ENCODE measurements around the gene KLHL25. TPM values are rescaled to one million over a fixed set of nuclear protein-coding genes. Genes with fewer than 3 reads are reported as not detected.
A peak's percentile ranks its signal among the peaks of the same experiment; 100 is the strongest.

The KLHL25 gene
- total and polyA plus RNA-seq, 4 donors = 2.3 to 34.2 (median 11.4) TPM

GRCh38 chr15:85778107-85778776, 16.5 kb downstream of the KLHL25 start:
- no peak for DNase-seq (ENCODE audit: low spot score)
- H3K36me3 ChIP-seq (ENCODE audit: control insufficient read depth in 4 of 4, insufficient read depth in 3 of 4, low read depth in 1 of 4, low read length in 3 of 4) = no peaks in the 10 kb centered on the region
- peak overlapping the region in 1 of 3 donors; percentile 40 for H3K4me3 ChIP-seq (ENCODE audit: low read depth in 1 of 3, low read length in 3 of 3)
- WGBS = 80% methylated on average over 10 of the region's 10 CpGs
- H3K27me3 ChIP-seq (ENCODE audit: control insufficient read depth in 4 of 4, insufficient read depth in 4 of 4, low read length in 3 of 4) = no peaks in the 10 kb centered on the region
- peak overlapping the region; percentile 21 to 48 for H3K27ac ChIP-seq (ENCODE audit: low read depth in 1 of 2, low read length in 2 of 2)
- H3K9me3 ChIP-seq (ENCODE audit: control insufficient read depth in 4 of 4, low read length in 3 of 4) = no peaks in the 10 kb centered on the region
- peak in 1 of 2 donors; percentile 16 for TF ChIP-seq HNF4A (conservative IDR thresholded peaks at IDR 0.05)
- TF ChIP-seq REST (IDR thresholded peaks at IDR 0.05) = peak; percentile 26
- peak; percentile 17 to 23 for TF ChIP-seq RXRA (IDR thresholded peaks at IDR 0.05)
- TF ChIP-seq FOXA1 (IDR thresholded peaks at IDR 0.05) = no peak
- H3K4me1 ChIP-seq (ENCODE audit: control insufficient read depth in 4 of 4, insufficient read depth in 4 of 4, low read length in 3 of 4) = peaks cover 15 to 43% (median 22%) of the 10 kb centered on the region in 4 donors
- H3K9ac ChIP-seq (ENCODE audit: low read depth in 1 of 2, low read length in 2 of 2) = no peak overlapping the region

GRCh38 chr15:85777250-85778106, 17.2 kb downstream of the KLHL25 start:
- WGBS = 76% methylated on average over 18 of the region's 18 CpGs
- Histone ChIP-seq H3K4me1 (ENCODE audit: control insufficient read depth in 4 of 4, insufficient read depth in 4 of 4, low read length in 3 of 4) (peaks cover 15 to 50% (median 26%) of the 10 kb centered on the region in 4 donors), H3K27me3 (ENCODE audit: control insufficient read depth in 4 of 4, insufficient read depth in 4 of 4, low read length in 3 of 4) (no peaks in the 10 kb centered on the region), H3K36me3 (ENCODE audit: control insufficient read depth in 4 of 4, insufficient read depth in 3 of 4, low read depth in 1 of 4, low read length in 3 of 4) (no peaks in the 10 kb centered on the region), H3K9me3 (ENCODE audit: control insufficient read depth in 4 of 4, low read length in 3 of 4) (no peaks in the 10 kb centered on the region), H3K27ac (ENCODE audit: low read depth in 1 of 2, low read length in 2 of 2) (peak overlapping the region; percentile 21 to 48), H3K9ac (ENCODE audit: low read depth in 1 of 2, low read length in 2 of 2) (no peak overlapping the region), H3K4me3 (ENCODE audit: low read depth in 1 of 3, low read length in 3 of 3) (peak overlapping the region in 1 of 3 donors; percentile 40)
- no peak for DNase-seq (ENCODE audit: low spot score)
- TF ChIP-seq FOXA2 (IDR thresholded peaks at IDR 0.05) (no peak), RXRA (IDR thresholded peaks at IDR 0.05) (peak; percentile 78 to 89), SP1 (IDR thresholded peaks at IDR 0.05) (peak; percentile 69), NR2F2 (IDR thresholded peaks at IDR 0.05) (no peak), ZBTB33 (IDR thresholded peaks at IDR 0.05) (peak; percentile 35), FOXA1 (IDR thresholded peaks at IDR 0.05) (no peak), TAF1 (conservative IDR thresholded peaks at IDR 0.05) (no peak), EGR1 (IDR thresholded peaks at IDR 0.05; ENCODE audit: low read depth in 2 of 2) (no peak), REST (IDR thresholded peaks at IDR 0.05) (no peak), MAX (IDR thresholded peaks at IDR 0.05) (peak; percentile 74), GABPA (IDR thresholded peaks at IDR 0.05 in 1 of 2, conservative IDR thresholded peaks at IDR 0.05 in 1 of 2) (no peak), RAD21 (IDR thresholded peaks at IDR 0.05) (peak; percentile 13 to 45), YY1 (IDR thresholded peaks at IDR 0.05) (peak; percentile 64), HNF4A (conservative IDR thresholded peaks at IDR 0.05) (peak; percentile 64 to 66), JUND (IDR thresholded peaks at IDR 0.05) (peak in 1 of 2 donors; percentile 14)
